AG09309 (cell line): ENCODE data around the gene C1QTNF1.

Experiments
- DNase-seq: peaks from one replicate; pipeline ENCODE4 v3.0.0-alpha.2; 2010; ENCODE audit warnings: low read depth
- H3K4me3 ChIP-seq: 2 replicates; pipeline ENCODE4 v1.5.1; 2011; ENCODE audit warnings: mild to moderate bottlenecking, low read depth, low read length, moderate library complexity; ENCODE audit not compliant: control insufficient read depth
- TF ChIP-seq, protein P1 (sequence below): IDR thresholded peaks from 2 replicates; pipeline ENCODE4 v1.5.1; 2011; ENCODE audit warnings: mild to moderate bottlenecking, low read depth, low read length, inconsistent platforms; ENCODE audit not compliant: insufficient read depth, control insufficient read depth; ENCODE audit errors: missing control alignments

The C1QTNF1 gene

GRCh38 chr17:78998311-78999055 lies 25.5 kb upstream of the C1QTNF1 start:
- no peak overlapping the region for H3K4me3 ChIP-seq
- no peak for DNase-seq
- TF ChIP-seq, protein P1, sequence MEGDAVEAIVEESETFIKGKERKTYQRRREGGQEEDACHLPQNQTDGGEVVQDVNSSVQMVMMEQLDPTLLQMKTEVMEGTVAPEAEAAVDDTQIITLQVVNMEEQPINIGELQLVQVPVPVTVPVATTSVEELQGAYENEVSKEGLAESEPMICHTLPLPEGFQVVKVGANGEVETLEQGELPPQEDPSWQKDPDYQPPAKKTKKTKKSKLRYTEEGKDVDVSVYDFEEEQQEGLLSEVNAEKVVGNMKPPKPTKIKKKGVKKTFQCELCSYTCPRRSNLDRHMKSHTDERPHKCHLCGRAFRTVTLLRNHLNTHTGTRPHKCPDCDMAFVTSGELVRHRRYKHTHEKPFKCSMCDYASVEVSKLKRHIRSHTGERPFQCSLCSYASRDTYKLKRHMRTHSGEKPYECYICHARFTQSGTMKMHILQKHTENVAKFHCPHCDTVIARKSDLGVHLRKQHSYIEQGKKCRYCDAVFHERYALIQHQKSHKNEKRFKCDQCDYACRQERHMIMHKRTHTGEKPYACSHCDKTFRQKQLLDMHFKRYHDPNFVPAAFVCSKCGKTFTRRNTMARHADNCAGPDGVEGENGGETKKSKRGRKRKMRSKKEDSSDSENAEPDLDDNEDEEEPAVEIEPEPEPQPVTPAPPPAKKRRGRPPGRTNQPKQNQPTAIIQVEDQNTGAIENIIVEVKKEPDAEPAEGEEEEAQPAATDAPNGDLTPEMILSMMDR = no peak

DNA sequence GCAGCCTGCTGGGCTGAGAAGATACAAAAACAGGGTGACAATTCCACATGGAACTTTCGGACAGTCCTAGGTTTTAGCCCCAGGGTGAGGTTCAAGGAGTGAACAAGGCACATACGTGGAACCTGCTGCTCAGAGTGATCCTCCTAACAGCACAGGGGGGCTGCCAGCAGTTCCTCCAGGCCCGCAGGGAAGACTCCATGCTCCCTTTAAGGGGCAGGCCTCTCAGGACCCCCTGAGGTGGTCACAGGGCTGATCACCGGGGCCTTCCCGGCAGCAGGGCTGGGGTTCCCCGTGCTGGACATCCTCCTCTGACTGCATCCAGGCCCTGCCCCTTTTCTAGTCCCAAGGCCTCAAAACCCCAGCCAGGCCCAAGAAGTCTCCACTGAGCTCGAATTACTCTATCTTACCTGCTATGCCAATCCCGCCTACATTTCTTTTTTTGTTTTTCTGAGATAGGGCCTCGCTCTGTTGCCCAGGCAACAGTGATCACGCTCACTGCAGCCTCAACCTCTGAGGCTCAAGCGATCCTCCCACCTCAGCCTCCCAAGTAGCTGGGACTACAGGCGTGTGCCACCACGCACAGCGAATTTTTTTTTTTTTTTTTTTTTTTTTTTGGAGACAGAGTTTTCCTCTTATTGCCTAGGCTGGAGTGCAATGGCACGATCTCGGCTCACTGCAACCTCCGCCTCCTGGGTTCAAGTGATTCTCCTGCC lies 24.8 kb upstream of the C1QTNF1 start:
- no peak overlapping the region for H3K4me3 ChIP-seq
- TF ChIP-seq, protein P1 = no peak
- no peak for DNase-seq

DNA sequence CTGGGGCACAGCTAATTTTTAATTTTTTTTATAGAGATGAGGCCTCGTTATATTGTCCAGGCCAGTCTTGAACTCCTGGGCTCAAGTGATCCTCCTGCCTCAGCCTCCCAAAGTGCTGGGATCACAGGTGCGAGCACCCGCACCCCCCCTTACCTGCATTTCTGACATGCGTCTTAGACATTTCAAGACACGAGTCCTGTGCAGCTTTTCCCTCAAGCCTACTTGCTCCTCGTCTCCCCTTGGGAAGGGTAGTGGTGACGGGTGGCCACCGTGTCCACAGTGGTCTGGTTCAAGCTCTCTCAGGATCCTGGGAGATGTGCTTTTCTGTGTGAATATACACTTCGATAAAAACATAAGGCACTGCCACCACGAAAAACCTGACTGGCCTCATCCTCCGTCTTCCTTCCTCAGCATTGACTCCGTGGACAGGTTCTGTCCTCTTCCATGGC lies 24.0 kb upstream of the C1QTNF1 start:
- DNase-seq = no peak
- TF ChIP-seq, protein P1 = no peak
- no peak overlapping the region for H3K4me3 ChIP-seq

DNA sequence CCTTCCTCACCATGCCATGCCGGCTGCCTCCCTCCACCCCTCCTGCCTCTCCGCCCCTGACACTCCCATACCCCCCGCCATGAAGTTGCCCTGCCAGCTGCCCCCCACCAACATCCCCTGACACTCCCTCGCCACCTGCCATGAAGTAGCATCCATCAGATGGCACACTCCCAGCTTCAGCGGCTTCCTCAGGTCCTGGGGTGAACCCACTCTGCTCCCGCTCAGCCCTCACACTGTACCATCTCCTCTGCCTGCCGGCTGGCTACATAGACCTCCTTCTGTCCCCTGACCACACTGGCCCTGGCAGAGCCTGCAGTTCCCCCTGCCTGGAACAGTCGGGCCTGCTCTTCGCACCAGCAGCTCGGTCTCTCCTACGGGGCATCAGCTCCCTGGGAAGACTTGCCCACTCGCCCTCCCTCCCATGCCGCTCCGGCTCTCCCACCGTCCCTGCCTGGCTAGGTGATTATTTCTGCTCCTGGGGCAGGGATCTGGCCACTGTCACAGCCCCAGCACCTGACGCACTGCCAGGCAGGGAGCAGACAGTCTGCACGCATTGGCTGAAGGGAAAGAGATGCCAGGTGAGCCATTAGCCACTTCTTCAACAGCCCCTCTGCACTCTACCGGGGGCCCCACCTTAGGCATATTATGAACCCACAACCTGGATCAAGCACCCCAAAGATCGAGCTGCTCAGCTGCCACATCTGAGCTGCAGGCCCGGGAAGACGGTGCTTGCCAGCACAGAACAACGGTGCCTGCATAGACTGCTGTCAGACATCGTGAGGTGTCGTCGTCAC lies 23.4 kb upstream of the C1QTNF1 start:
- H3K4me3 ChIP-seq = no peak overlapping the region
- TF ChIP-seq, protein P1 = no peak
- DNase-seq = no peak

- H3K4me3 ChIP-seq = no peak overlapping the region
- TF ChIP-seq, protein P1 = no peak
- no peak for DNase-seq
Observed at GRCh38 chr17:79001190-79002020, 22.6 kb upstream of the C1QTNF1 start.

DNA sequence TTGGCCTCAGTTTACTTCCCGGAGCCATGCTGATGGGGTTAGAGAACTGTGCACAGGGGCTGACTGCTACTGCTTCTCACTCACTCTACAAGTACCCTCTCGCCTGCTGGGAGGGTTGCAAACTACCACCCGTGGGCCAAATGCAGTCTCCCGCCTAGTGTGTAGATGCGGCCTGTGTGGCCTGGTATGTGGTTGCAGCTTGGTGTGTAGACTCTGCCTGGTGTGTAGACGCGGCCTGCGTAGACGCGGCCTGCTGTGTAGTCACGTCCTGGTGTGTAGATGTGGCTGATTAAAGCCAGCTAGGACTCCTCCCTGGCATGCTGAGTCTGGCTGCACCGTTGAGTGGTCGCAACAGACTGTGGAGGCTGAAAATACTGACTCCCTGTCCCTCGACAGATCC lies 21.7 kb upstream of the C1QTNF1 start:
- DNase-seq = no peak
- TF ChIP-seq, protein P1 = no peak
- H3K4me3 ChIP-seq = no peak overlapping the region
